Measurements from ENCODE around the gene NAV2.
"Not testable (repeated sequence)": the region's sequence is repeated elsewhere in the genome, so short reads cannot be mapped to it uniquely, and the experiment has no call there.

Gene NAV2

DNA sequence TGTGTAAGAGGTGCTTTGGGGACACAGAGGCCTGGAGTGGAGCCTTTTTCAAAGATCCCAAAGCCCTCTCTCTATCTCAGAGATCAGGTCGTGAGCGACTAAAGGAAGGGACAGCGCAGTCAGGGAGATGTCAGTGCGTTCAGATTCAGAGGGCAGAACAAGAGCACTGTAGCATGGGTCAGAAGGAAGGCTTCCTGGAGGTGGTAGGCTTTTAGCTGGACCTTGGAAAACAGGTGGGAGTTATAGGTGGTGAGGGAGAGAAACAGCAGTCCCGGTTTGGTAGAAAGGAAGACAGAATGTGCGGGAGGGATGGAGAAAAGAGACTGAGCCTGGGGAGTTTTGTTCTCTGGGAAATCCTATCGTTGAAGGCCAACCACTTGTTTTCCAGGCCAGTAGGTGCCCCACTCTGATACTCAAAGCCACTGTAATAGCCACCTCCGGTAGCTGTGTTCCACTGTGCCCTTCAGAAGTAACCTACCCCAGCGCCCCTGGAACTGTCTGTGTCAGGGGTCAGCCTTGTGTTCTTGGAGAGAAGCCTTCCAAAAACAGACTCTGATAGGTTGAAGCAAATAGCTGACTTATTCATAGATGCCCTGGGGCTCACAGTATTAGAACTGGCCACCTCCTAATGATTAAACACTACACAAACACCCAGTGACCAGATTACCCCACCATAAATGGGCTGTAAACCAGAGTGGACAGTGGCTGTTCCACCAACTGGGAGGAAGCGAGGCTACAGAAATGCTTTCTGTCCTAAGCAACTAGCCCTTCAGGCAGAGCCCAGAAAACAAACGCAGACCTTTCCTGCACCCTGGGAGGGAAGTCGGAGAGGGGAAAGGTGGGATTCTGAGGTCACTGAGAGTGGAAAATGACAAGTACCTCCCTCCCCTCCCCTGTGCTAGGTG is 289.9 kb downstream of the NAV2 start:
- DNase-seq (ENCODE audit: extremely low spot score, insufficient read length, low read depth) (no peak), FAIRE-seq (no peak)

- DNase-seq (ENCODE audit: extremely low spot score, insufficient read length, low read depth) (no peak), FAIRE-seq (no peak)
These were observed 290.7 kb downstream of the NAV2 start for GRCh38 chr11:20003351-20003750.

DNA sequence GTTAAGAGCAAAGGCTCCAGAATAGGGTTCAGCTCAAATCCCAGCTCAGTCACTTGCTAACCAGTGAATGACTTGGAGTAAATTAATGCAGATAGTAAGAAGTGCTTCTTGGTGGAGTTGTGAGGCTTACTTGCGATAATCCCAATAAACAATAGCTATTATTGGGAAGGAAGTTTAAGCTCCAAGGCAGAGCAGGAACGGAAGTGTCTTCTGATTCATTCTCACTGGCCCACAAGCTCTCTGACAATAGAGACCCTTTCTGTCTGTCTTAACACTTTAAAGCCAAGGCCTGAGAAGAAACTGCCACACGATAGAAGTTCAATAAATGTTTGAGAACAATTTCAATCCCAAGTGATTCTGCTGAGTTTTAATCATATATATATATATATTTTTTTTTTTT is 292.2 kb downstream of the NAV2 start:
- FAIRE-seq (no peak), DNase-seq (ENCODE audit: extremely low spot score, insufficient read length, low read depth) (no peak)

DNA sequence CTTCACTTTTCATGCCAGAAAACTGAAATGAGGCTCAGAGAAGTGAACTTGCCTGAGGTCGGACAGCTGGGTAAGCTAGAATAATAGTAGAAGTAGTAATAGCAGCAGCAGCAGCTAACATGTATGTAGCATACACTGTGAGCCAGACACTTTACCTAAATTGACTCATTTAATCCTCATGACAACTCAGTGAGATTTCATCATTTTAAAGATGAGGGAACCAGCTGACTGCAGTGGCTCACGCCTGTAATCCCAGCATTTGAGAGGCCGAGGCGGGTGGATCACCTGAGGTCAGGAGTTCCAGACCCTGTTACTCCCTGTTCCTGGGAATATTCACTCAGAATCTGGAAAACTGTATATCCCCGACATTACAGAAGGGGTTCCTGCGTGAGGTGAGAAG is 293.1 kb downstream of the NAV2 start:
- no peak for FAIRE-seq
- no peak for DNase-seq (ENCODE audit: extremely low spot score, insufficient read length, low read depth)

DNA sequence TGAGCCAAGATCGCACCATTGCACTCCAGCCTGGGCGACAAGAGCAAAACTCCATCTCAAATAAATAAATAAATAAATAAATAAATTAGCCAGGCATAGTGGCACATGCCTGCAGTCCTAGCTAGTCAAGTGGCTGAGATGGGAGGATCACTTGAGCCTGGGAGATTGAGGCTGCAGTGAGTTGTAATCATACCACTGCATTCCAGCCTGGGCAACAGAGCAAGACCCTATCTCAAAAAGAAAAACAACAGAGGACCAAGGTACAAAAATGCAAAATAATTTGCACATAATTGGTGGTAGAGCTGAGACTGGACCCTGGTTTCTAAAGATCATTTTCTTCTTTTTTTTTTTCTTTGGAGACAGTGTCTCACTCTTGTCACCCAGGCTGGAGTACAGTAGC is 294.0 kb downstream of the NAV2 start:
- FAIRE-seq; DNase-seq (ENCODE audit: extremely low spot score, insufficient read length, low read depth): not testable (repeated sequence)

GRCh38 chr11:20007386-20007785 is 294.7 kb downstream of the NAV2 start:
- no peak for FAIRE-seq

DNA sequence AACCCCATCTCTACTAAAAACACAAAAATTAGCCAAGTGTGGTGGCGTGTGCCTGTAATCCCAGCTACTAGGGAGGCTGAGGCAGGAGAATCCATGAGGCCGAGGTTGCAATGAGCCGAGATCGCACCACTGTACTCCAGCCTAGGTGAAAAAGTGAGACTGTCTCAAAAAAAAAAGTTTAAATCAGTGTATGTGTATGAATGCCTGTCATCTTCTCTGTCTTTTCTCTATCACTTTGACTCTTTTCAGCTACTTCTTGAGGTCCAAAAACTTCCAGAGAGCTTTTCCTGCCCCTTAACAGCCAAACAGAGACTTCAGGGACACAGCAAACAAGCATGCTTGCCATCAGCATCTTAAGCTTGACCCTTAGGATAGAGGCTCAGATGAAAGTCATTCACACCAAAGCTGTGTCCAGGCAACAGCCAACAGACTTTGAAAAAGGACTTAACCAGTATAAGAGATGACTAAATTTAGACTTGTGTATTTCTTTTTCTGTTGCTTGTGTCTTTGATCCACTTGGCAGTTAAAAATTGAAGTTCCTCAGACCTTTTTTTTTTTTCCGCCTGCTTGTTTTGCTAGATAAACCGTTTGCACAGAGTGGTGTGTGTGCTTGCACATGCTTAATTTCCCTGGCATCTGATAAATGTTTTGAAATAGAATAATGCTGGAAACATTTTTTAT is 295.7 kb downstream of the NAV2 start:
- FAIRE-seq (no peak), DNase-seq (ENCODE audit: extremely low spot score, insufficient read length, low read depth) (no peak)

More at GRCh38 chr11:20007386-20007785, 294.7 kb downstream of the NAV2 start:
- DNase-seq (ENCODE audit: extremely low spot score, insufficient read length, low read depth): no peak

DNA sequence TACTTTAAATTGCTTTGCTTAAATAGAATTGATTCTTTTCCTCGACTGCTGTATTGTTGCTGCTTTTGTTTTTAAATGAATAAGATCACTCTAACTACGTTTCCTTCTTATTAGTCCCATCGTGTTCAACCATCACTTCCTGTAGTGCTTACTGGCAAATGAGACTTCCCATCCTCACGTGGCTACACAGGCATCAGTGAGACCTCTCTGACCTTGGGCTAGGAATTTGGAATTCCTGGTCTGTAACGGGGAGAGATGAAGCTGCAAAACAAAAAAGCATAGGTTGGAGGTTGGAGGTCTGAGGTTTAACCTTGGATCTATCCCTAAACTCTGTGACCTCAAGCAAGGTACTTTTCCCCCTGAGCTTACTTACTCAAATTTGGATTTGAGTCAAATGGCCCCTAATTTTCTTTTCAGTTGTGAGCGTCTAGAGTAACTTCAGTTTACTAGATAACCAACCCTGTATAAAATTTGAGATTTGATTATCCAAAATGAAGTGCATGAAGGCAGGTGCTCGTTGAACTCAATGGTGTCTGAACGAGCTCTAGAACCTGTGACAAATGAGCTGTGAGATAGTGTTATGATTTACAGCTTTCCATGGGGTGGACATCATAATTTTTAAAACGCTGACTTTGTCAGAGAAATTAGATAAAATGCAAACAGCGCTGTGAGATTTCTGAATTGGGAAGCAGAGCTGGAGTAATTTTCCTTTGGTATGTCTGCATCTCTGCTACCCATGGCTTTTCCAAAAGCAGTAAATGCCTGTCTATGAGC is 296.4 kb downstream of the NAV2 start:
- DNase-seq (ENCODE audit: extremely low spot score, insufficient read length, low read depth) (no peak), FAIRE-seq (no peak)

DNA sequence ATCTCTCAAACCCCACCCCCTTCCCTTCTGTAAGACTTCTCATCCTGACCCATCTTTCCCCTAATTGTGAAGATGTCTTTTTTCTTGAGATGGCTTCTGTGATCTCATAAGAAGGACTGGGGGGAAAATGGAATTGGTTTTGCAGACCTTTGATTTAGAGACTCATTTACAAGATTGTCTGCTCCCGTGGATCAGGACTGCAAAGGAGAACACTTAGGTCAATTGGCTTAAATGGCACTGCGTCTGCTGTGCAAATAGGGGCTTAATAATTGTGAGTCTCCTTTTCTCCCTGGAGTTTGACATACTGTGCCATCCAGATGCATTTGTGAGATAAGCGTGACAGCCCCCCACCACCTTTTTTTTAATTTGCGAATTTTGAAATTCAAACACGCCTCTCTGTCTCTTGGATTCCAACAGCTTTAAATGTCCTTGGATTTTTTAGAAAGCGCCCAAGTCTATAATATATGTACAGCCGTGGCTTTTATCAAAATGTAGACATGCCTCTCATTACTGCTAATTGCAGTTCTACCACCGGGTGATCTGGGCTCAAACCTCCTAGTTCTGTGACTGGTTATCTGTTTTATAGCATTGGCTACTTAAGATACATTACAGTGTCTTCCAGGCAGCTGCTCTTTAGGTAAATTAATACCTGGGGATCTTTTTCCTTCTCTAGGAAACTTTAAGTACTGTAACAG is 297.7 kb downstream of the NAV2 start:
- FAIRE-seq (no peak), DNase-seq (ENCODE audit: extremely low spot score, insufficient read length, low read depth) (no peak)

DNA sequence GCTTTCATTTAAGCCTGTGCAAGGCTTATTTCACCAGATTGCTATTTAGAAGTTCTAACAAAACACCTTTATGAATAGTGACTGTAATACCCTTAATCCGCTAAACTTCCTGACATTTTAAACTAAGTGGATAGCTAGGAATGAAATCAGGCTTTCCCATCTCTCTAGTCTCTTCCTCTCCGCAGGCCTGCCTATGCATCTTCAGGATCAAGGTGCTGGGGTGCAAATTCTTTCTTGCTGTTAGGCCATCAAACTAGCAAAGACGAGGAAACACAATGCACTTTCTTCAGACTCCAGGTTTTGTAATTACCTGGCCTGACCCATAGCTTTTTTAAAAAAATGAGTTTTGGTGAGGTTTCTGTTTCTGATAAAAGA is 298.2 kb downstream of the NAV2 start:
- no peak for DNase-seq (ENCODE audit: extremely low spot score, insufficient read length, low read depth)
- no peak for FAIRE-seq

DNA sequence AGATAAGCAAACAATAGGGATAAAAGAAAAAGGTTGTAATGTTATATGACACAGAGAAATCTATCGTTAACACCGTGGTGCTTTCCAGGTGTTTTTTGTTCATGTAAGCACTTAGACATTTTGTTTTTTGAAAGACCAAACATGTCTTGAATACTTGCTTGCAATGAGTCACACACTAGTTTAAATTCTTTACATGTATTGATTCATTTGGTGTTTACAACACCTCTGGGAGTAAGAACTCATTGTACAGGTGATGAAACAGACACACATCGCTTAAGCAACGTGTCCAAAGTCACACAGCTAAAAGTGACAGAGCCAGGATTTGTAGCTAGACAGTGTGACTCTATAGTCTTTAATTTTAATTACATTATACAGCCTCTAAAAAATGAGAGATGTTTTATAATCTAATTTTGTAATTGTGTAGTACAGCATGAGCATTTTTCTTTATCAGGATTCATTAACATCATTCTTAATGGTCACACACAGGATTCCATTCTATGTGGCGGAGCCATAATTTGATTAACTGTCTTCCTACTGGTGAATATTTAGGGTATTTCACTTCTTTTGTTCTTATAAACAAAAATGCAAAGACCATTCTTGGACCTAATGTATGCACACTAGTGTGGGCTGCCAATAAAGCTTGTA is 298.8 kb downstream of the NAV2 start:
- DNase-seq (ENCODE audit: extremely low spot score, insufficient read length, low read depth): no peak
- no peak for FAIRE-seq

DNA sequence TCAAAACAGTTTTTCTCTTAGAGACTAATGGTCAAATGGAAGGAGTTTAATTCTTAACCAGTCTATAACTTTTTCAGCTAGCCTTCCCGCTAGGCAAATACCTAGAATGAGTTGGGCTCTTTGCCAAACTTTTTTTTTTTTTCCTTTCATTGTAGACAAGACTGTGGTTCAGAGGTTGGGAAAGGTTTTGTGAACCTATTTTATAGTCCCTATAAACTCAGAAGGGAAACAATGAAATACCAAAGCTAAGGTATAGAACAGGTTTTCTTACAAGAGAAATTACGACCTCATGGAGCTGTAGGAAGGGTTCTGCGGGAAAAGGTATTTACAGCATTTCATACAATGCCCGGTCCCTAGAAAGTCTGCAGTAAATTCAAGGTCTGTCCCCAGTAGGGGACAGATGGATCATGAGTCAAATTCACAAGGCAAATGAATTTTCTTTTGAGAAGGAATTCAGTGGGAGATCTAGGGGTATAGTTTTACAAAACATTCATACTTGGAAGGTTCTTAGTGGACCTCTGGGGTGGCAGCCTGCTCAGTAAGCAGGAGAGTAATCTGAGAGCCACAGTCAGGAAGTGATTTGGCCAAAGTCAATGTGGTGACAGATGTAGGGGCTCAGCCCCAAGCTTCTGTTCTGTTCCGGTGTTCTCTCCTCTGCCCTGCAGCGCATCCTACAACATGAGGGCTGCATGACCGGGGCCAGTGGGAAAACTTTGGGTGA is 300.9 kb downstream of the NAV2 start:
- no peak for DNase-seq (ENCODE audit: extremely low spot score, insufficient read length, low read depth)
- FAIRE-seq: no peak

GRCh38 chr11:20014067-20014402 is 301.4 kb downstream of the NAV2 start:
- DNase-seq (ENCODE audit: extremely low spot score, insufficient read length, low read depth) (no peak), FAIRE-seq (no peak)

GRCh38 chr11:20015101-20015500 is 302.5 kb downstream of the NAV2 start:
- DNase-seq (ENCODE audit: extremely low spot score, insufficient read length, low read depth) (no peak), FAIRE-seq (no peak)

DNA sequence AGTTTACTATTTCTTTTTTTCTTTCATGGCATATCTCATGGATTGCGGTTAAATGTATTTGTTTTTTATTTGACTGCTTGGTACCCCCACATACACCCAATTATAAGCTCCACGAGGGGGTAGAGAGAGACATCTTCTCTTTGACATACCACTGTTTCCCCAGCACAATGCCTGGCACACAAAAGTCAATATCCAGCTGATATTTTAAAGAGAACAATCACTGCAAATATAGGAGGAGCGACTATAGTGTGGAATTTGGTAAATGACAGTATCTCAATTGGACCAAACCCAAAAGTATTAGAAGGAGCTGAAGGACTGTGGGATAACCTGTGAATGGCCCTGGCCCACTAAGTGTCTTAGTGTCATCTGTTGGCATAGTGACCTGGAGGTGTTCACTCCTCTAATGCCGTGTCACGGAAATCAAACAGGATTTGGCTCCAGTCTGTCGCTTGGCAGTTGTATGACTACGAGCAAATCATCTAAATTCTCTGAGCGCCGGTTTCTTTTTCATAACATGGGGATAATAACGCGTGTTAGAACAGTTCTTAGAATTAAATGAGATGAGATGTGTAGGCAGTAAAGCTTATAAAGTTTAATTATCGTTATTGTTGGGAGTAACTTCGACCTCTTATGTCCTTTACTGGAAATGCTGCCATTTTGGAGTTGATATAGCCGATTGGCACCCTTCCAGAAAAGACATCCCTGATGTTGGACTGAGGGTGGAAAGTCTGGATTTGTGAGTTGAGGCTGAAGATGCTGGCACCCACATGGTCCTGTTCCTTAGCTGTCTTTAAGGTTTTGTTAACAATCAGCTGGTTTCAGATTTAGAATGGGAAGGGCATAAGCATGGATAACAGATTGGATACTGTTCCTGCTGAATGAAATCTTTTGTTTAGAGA is 303.1 kb downstream of the NAV2 start:
- FAIRE-seq: no peak
- no peak for DNase-seq (ENCODE audit: extremely low spot score, insufficient read length, low read depth)

DNA sequence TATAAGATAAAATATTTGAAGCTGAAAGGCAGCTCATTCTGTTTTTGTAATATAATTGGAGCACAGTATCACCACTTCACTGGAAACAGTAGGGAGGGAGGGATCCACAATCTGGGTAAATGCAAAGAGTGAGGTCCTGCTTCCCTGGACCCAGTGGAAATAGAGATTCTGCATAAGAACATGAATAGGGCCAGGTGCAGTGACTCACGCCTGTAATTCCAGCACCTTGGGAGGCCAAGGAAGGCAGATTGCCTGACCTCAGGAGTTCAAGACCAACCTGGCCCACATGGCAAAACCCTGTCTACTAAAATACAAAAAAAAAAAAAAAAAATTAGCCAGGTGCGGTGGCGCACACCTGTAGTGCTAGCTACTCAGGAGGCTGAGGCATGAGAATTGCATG is 303.9 kb downstream of the NAV2 start:
- FAIRE-seq: no peak

DNA sequence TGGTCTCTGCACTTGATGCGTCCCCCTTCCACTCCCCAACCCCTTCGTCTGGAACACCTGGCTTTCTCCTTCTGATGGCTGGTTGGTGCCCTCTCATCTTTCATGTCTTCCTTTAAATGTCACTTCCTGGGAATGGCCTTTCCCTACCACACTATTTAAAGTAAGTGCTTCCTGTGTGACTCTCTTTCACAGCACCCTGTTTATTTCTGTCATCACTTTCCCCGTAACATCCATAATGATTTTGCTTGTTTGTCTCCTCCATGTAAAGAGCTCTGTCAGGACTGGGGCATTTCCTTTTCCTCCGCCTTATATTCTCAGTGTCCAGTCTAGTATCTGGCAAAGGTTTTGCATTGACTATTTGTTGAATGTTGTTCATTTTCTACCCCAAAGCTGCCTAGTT is 304.7 kb downstream of the NAV2 start:
- FAIRE-seq: no peak
- DNase-seq (ENCODE audit: extremely low spot score, insufficient read length, low read depth): no peak

More for the DNA sequence above, 303.9 kb downstream of the NAV2 start:
- no peak for DNase-seq (ENCODE audit: extremely low spot score, insufficient read length, low read depth)

DNA sequence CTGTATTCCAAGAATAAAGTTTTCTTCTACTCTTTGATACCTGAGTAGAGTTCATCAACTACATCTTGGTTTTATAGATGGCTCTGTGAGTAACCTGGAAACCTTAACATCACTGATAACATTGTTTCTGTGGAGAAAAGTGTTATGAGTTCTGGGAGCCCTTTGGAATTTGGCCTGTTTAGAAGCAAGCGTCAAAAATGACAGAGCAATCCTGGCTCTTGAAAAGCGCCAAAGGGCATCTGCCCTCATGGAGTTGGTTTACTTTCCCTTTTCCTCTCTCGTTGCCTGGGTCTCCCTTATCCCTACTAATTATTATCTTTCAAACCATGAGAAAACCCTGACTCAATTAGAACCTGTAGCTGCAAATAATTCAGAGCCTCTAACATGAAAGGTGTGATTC is 307.6 kb downstream of the NAV2 start:
- no peak for FAIRE-seq
- no peak for DNase-seq (ENCODE audit: extremely low spot score, insufficient read length, low read depth)

Data from GM18507 (cell line).